ENCODE results near the gene RGCC. TPM values are rescaled to one million over a fixed set of nuclear protein-coding genes. Genes with fewer than 3 reads are reported as not detected.

RGCC gene
- polyA plus RNA-seq (2012; ENCODE audit: insufficient read length, low read depth): 0.49 TPM

GRCh38 chr13:41456768-41457588 is at the start of gene RGCC:
Gene RGCC, plus strand, starts transcription at chr13:41457550. Its CDS starts 158 bp downstream, at chr13:41457708.
- TF ChIP-seq POLR2AphosphoS5 (IDR thresholded peaks at IDR 0.05; ENCODE audit: low read depth, low read length) (no peak), TAF1 (IDR thresholded peaks at IDR 0.05; ENCODE audit: borderline replicate concordance, insufficient read depth, low read length) (no peak), SIN3A (IDR thresholded peaks at IDR 0.05; ENCODE audit: borderline replicate concordance, insufficient read depth, low read length) (no peak), FOXP2 (optimal IDR thresholded peaks at IDR 0.05; ENCODE audit: borderline replicate concordance, extremely low read depth, extremely low read length, insufficient read depth) (no peak), REST (IDR thresholded peaks at IDR 0.05; ENCODE audit: insufficient read depth in 1 of 2, low read depth in 2 of 2, low read length in 2 of 2) (no peak)

- TF ChIP-seq REST (IDR thresholded peaks at IDR 0.05; ENCODE audit: insufficient read depth in 1 of 2, low read depth in 2 of 2, low read length in 2 of 2) (no peak), FOXP2 (optimal IDR thresholded peaks at IDR 0.05; ENCODE audit: borderline replicate concordance, extremely low read depth, extremely low read length, insufficient read depth) (no peak), SIN3A (IDR thresholded peaks at IDR 0.05; ENCODE audit: borderline replicate concordance, insufficient read depth, low read length) (no peak), TAF1 (IDR thresholded peaks at IDR 0.05; ENCODE audit: borderline replicate concordance, insufficient read depth, low read length) (no peak), POLR2AphosphoS5 (IDR thresholded peaks at IDR 0.05; ENCODE audit: low read depth, low read length) (no peak)
Measured at GRCh38 chr13:41408121-41408520, 49.2 kb upstream of the RGCC start.

GRCh38 chr13:41408746-41409145 is 48.6 kb upstream of the RGCC start:
- no peak for TF ChIP-seq FOXP2 (optimal IDR thresholded peaks at IDR 0.05; ENCODE audit: borderline replicate concordance, extremely low read depth, extremely low read length, insufficient read depth)
- TF ChIP-seq POLR2AphosphoS5 (IDR thresholded peaks at IDR 0.05; ENCODE audit: low read depth, low read length): no peak
- no peak for TF ChIP-seq TAF1 (IDR thresholded peaks at IDR 0.05; ENCODE audit: borderline replicate concordance, insufficient read depth, low read length)
- no peak for TF ChIP-seq SIN3A (IDR thresholded peaks at IDR 0.05; ENCODE audit: borderline replicate concordance, insufficient read depth, low read length)
- no peak for TF ChIP-seq REST (IDR thresholded peaks at IDR 0.05; ENCODE audit: insufficient read depth in 1 of 2, low read depth in 2 of 2, low read length in 2 of 2)

- TF ChIP-seq TAF1 (IDR thresholded peaks at IDR 0.05; ENCODE audit: borderline replicate concordance, insufficient read depth, low read length) (no peak), REST (IDR thresholded peaks at IDR 0.05; ENCODE audit: insufficient read depth in 1 of 2, low read depth in 2 of 2, low read length in 2 of 2) (no peak), FOXP2 (optimal IDR thresholded peaks at IDR 0.05; ENCODE audit: borderline replicate concordance, extremely low read depth, extremely low read length, insufficient read depth) (no peak), POLR2AphosphoS5 (IDR thresholded peaks at IDR 0.05; ENCODE audit: low read depth, low read length) (no peak), SIN3A (IDR thresholded peaks at IDR 0.05; ENCODE audit: borderline replicate concordance, insufficient read depth, low read length) (no peak)
Measured at GRCh38 chr13:41409611-41410010, 47.7 kb upstream of the RGCC start.
